ENCODE results near the gene AP5S1. TPM values are rescaled to one million over a fixed set of nuclear protein-coding genes. Genes with fewer than 3 reads are reported as not detected.
A peak's percentile ranks its signal among the peaks of the same experiment; 100 is the strongest.

AP5S1 gene
- total and polyA plus RNA-seq, 2 of the 13 experiments (the other 11 are each of a cell fraction or from before 2014, with no cell fraction given), result 7.9 to 23.2 TPM

GRCh38 chr20:3781153-3781910, 39.0 kb upstream of the AP5S1 start, which contains the start of gene SPEF1 (continued):
- TF ChIP-seq ATF1 (CRISPR knock-in tag; IDR thresholded peaks at IDR 0.05) (no peak), PPARG (CRISPR knock-in tag; conservative IDR thresholded peaks at IDR 0.05) (peak; percentile 12; the same call in 1 of the 2 replicates), ZNF337 (CRISPR knock-in tag; IDR thresholded peaks at IDR 0.05; ENCODE audit: borderline replicate concordance, low read depth) (no peak), IRF9 (CRISPR knock-in tag; IDR thresholded peaks at IDR 0.05; ENCODE audit: borderline replicate concordance) (peak; percentile 65; the same call in 1 of the 2 replicates), TRIM24 (CRISPR knock-in tag; IDR thresholded peaks at IDR 0.05) (no peak), ZNF749 (CRISPR knock-in tag; IDR thresholded peaks at IDR 0.05; ENCODE audit: borderline replicate concordance) (no peak), HHEX (CRISPR knock-in tag; IDR thresholded peaks at IDR 0.05) (no peak), ZFP41 (CRISPR knock-in tag; IDR thresholded peaks at IDR 0.05; ENCODE audit: borderline replicate concordance) (0 out of 2 replicates have a peak, but pooled peaks have one; percentile 20), ZIK1 (CRISPR knock-in tag; IDR thresholded peaks at IDR 0.05; ENCODE audit: borderline replicate concordance, low read depth) (no peak), ZNF20 (CRISPR knock-in tag; IDR thresholded peaks at IDR 0.05) (no peak), HMGXB3 (CRISPR knock-in tag; IDR thresholded peaks at IDR 0.05; ENCODE audit: borderline replicate concordance) (peak; percentile 94; the same call in 1 of the 2 replicates), TP53 (CRISPR knock-in tag; conservative IDR thresholded peaks at IDR 0.05) (0 out of 2 replicates have a peak, but pooled peaks have one; percentile 55), SALL2 (CRISPR knock-in tag; IDR thresholded peaks at IDR 0.05) (peak; percentile 20; the same call in 1 of the 2 replicates), TERF1 (CRISPR knock-in tag; IDR thresholded peaks at IDR 0.05) (no peak), GATAD1 (CRISPR knock-in tag; IDR thresholded peaks at IDR 0.05) (peak; percentile 78)
- TF ChIP-seq, protein P1, sequence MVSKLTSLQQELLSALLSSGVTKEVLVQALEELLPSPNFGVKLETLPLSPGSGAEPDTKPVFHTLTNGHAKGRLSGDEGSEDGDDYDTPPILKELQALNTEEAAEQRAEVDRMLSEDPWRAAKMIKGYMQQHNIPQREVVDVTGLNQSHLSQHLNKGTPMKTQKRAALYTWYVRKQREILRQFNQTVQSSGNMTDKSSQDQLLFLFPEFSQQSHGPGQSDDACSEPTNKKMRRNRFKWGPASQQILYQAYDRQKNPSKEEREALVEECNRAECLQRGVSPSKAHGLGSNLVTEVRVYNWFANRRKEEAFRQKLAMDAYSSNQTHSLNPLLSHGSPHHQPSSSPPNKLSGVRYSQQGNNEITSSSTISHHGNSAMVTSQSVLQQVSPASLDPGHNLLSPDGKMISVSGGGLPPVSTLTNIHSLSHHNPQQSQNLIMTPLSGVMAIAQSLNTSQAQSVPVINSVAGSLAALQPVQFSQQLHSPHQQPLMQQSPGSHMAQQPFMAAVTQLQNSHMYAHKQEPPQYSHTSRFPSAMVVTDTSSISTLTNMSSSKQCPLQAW (CRISPR knock-in tag; IDR thresholded peaks at IDR 0.05), result peak; percentile 91
- TF ChIP-seq, protein P2, sequence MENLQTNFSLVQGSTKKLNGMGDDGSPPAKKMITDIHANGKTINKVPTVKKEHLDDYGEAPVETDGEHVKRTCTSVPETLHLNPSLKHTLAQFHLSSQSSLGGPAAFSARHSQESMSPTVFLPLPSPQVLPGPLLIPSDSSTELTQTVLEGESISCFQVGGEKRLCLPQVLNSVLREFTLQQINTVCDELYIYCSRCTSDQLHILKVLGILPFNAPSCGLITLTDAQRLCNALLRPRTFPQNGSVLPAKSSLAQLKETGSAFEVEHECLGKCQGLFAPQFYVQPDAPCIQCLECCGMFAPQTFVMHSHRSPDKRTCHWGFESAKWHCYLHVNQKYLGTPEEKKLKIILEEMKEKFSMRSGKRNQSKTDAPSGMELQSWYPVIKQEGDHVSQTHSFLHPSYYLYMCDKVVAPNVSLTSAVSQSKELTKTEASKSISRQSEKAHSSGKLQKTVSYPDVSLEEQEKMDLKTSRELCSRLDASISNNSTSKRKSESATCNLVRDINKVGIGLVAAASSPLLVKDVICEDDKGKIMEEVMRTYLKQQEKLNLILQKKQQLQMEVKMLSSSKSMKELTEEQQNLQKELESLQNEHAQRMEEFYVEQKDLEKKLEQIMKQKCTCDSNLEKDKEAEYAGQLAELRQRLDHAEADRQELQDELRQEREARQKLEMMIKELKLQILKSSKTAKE (CRISPR knock-in tag; IDR thresholded peaks at IDR 0.05; ENCODE audit: borderline replicate concordance), result no peak

All from HepG2 (cell line).